ENCODE results near the gene INTS4. TPM values are rescaled to one million over a fixed set of nuclear protein-coding genes. Genes with fewer than 3 reads are reported as not detected.

INTS4 gene
- total and polyA plus RNA-seq, 2 of the 8 experiments (the other 6 are each of a cell fraction or from before 2014, with no cell fraction given): 27.0 to 31.3 TPM

DNA sequence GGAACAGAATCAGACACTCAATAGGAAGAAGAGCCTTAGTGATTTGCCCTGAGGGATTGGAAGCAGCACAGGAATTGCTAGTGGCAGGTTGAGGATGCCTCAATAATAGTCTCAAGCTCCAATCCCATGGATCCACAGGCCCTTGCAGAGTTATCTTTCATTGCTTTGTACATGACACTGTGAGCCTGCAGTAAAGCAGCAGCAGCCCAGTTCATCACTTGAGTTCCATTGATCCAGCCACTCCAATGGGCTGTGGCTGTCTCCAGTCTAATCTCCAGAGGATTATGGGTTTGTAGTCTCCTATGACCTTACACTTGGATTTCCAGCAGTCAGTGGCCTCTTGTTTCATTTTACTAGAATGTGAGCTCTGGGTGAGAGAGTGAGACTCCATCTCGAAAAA lies 128.1 kb downstream of the INTS4 start:
- H3K9me3 ChIP-seq (ENCODE audit: insufficient read depth in 2 of 2, low read depth in 1 of 2, low read length in 1 of 2): no peaks in the 10 kb centered on the region
- no peak overlapping the region for H2BK12ac ChIP-seq (ENCODE audit: low read depth, low read length)
- DNase-seq (ENCODE audit: low read depth in 1 of 2, low spot score in 2 of 2): no peak
- H4K5ac ChIP-seq (ENCODE audit: insufficient read length, low read depth, low read length): no peak overlapping the region
- no peaks in the 10 kb centered on the region for H3K23me2 ChIP-seq (ENCODE audit: low read depth, low read length)
- no peak overlapping the region for H4K8ac ChIP-seq (ENCODE audit: extremely low read depth, insufficient read depth, low read length)
- TF ChIP-seq, protein P1, sequence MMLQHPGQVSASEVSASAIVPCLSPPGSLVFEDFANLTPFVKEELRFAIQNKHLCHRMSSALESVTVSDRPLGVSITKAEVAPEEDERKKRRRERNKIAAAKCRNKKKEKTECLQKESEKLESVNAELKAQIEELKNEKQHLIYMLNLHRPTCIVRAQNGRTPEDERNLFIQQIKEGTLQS (IDR thresholded peaks at IDR 0.05; ENCODE audit: insufficient read depth, low read depth, low read length): no peak
- no peak for TF ChIP-seq JUND (IDR thresholded peaks at IDR 0.05; ENCODE audit: low read length)
- TF ChIP-seq POLR2A (IDR thresholded peaks at IDR 0.05; ENCODE audit: control extremely low read depth in 1 of 2, low read depth in 2 of 2, low read length in 2 of 2): no peak
- TF ChIP-seq BCL11A (IDR thresholded peaks at IDR 0.05; ENCODE audit: low read depth in 2 of 2, low read length in 2 of 2): no peak
- TF ChIP-seq BRCA1 (IDR thresholded peaks at IDR 0.05; ENCODE audit: low read depth, low read length): no peak
- TF ChIP-seq KDM4A (IDR thresholded peaks at IDR 0.05; ENCODE audit: low read depth, low read length, severe bottlenecking): no peak
- no peak for TF ChIP-seq RBBP5 (IDR thresholded peaks at IDR 0.05; ENCODE audit: borderline replicate concordance, low read depth, low read length)
- no peak for TF ChIP-seq JUN (IDR thresholded peaks at IDR 0.05; ENCODE audit: low read depth, low read length)
- TF ChIP-seq ATF2 (IDR thresholded peaks at IDR 0.05; ENCODE audit: low read length): no peak
- TF ChIP-seq EGR1 (IDR thresholded peaks at IDR 0.05; ENCODE audit: borderline replicate concordance, low read depth, low read length): no peak
- TF ChIP-seq CBX5 (IDR thresholded peaks at IDR 0.05; ENCODE audit: low read depth, low read length): no peak
- no peak for TF ChIP-seq YY1 (IDR thresholded peaks at IDR 0.05; ENCODE audit: low read depth, low read length)
- H3K18ac ChIP-seq (ENCODE audit: extremely low read depth, low read length): no peak overlapping the region
- H3K36me3 ChIP-seq (ENCODE audit: control insufficient read depth in 2 of 4, insufficient read depth in 4 of 4, low read length in 3 of 4): peaks cover 0 to 9% (median 2%) of the 10 kb centered on the region in 4 experiments; a peak in 4 of 8 replicates
- no peak overlapping the region for H2AFZ ChIP-seq (ENCODE audit: low read length)
- H3K27ac ChIP-seq (ENCODE audit: low read depth, low read length): no peak overlapping the region
- no peak overlapping the region for H3K14ac ChIP-seq (ENCODE audit: insufficient read length)
- H3K56ac ChIP-seq (replicated peaks; ENCODE audit: insufficient read length, low read depth, low read length): no peak overlapping the region
- H3K79me1 ChIP-seq (ENCODE audit: low read depth, low read length): no peaks in the 10 kb centered on the region
- no peak overlapping the region for H2AK5ac ChIP-seq (ENCODE audit: low read depth, low read length)
- no peak overlapping the region for H4K91ac ChIP-seq (replicated peaks; ENCODE audit: insufficient read length, low read length)
- H3K4me3 ChIP-seq (ENCODE audit: extremely low read depth in 1 of 4, insufficient read depth in 2 of 4, low read depth in 3 of 4, low read length in 4 of 4): no peak overlapping the region
- no peak overlapping the region for H2BK15ac ChIP-seq (ENCODE audit: low read length)
- no peak overlapping the region for H3K4me2 ChIP-seq (ENCODE audit: insufficient read depth in 1 of 2, low read depth in 2 of 2, low read length in 2 of 2)
- H3K4ac ChIP-seq (replicated peaks; ENCODE audit: insufficient read length, low read depth, low read length): no peak overlapping the region
- no peak overlapping the region for H3K9ac ChIP-seq (replicated peaks in 1 of 4; ENCODE audit: extremely low read depth in 1 of 4, low read depth in 3 of 4, low read length in 3 of 4)
- H3K27me3 ChIP-seq (replicated peaks in 1 of 4; ENCODE audit: control insufficient read depth in 3 of 4, extremely low read depth in 1 of 4, insufficient read depth in 3 of 4, low read length in 3 of 4): no peaks in the 10 kb centered on the region
- 84% methylated on average over 1 of the region's 1 CpG; no CpG with 5 or more reads in 1 of the 2 experiments for WGBS, 2 experiments (ENCODE audit: extremely low coverage in 1 of 2, insufficient coverage in 1 of 2, insufficient read length in 1 of 2, insufficient replicate concordance in 2 of 2, low coverage in 1 of 2, low lambda C conversion rate in 2 of 2, missing lambda C conversion rate in 1 of 2)
- no peaks in the 10 kb centered on the region for H4K20me1 ChIP-seq (replicated peaks in 1 of 2; ENCODE audit: control insufficient read depth in 1 of 2, insufficient read depth in 2 of 2, low read length in 2 of 2)
- no peaks in the 10 kb centered on the region for H3K4me1 ChIP-seq (replicated peaks in 1 of 4; ENCODE audit: control insufficient read depth in 3 of 4, insufficient read depth in 4 of 4, low read length in 3 of 4)
- FAIRE-seq: no peak
- H2BK20ac ChIP-seq (ENCODE audit: low read length): no peak overlapping the region
- H2BK5ac ChIP-seq (ENCODE audit: low read depth, low read length): no peak overlapping the region
- ChIA-PET CTCF (ENCODE audit: partially characterized antibody) (interaction anchor here (0.6 to 1.2 kb wide), 3 partner anchors 9 to 73 kb away, joined by 3 read pairs; no protein-coding TSS in a partner anchor), POLR2A (ENCODE audit: partially characterized antibody) (no interaction called here)
- H3K79me2 ChIP-seq (ENCODE audit: control insufficient read depth in 1 of 2, insufficient read depth in 2 of 2, low read length in 2 of 2): no peaks in the 10 kb centered on the region
- no peak overlapping the region for H2BK120ac ChIP-seq (replicated peaks; ENCODE audit: low read depth, low read length)
- no peak overlapping the region for H3K23ac ChIP-seq (ENCODE audit: insufficient read length)
